ENCODE data around the gene NACC2.

Gene NACC2

DNA sequence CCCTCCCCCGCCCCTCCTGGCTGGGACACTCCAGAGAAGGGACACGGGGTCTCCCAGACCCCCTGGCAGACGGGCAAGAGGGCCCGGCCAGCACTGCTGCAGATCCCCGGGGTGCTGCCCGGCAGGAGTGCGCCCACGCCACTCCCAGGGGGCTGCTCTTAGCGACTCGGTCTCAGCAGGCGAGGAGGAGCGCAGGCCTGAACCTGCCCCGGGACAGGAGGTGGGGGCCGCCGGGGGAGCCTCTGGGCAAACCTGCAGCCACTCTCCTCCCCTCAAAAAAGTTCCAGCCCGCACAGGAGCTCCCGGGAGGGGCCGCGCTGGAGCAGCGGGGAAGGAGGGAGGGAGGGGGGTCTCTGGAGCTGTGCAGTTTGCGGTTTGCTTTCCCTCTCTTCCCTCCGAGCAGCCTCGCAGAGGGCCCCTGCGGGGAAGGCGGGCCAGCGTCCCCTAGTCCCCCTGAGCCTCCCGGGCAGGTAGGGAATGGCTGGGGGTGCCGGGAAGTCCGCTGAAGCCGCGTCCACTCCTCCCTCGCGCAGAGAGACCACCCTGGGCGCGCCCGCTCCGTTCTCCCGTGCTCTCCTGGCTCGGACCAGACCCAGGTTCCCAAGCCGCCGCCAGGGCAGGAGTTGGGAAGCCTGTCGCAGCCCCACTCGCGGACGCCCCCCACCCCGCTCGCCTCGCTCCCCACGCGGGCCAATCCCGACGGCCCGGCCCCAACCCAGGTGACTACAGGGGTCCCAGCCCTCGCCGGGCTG lies 44.2 kb downstream of the NACC2 start:
- no peak for TF ChIP-seq EZH2phosphoT487 (IDR thresholded peaks at IDR 0.05; ENCODE audit: low read depth)
- TF ChIP-seq, protein P1, sequence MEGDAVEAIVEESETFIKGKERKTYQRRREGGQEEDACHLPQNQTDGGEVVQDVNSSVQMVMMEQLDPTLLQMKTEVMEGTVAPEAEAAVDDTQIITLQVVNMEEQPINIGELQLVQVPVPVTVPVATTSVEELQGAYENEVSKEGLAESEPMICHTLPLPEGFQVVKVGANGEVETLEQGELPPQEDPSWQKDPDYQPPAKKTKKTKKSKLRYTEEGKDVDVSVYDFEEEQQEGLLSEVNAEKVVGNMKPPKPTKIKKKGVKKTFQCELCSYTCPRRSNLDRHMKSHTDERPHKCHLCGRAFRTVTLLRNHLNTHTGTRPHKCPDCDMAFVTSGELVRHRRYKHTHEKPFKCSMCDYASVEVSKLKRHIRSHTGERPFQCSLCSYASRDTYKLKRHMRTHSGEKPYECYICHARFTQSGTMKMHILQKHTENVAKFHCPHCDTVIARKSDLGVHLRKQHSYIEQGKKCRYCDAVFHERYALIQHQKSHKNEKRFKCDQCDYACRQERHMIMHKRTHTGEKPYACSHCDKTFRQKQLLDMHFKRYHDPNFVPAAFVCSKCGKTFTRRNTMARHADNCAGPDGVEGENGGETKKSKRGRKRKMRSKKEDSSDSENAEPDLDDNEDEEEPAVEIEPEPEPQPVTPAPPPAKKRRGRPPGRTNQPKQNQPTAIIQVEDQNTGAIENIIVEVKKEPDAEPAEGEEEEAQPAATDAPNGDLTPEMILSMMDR (IDR thresholded peaks at IDR 0.05; ENCODE audit: low read depth, low read length): no peak
- peaks cover 7% of the 10 kb centered on the region; the same call in 1 of the 2 replicates for H3K27me3 ChIP-seq (ENCODE audit: low read depth, low read length)
- no peak overlapping the region for H3K4me2 ChIP-seq (ENCODE audit: low read length)
- no peak overlapping the region for H2AFZ ChIP-seq (ENCODE audit: low read depth, low read length)
- no peak overlapping the region for H3K27ac ChIP-seq (ENCODE audit: low read length)
- H3K9me3 ChIP-seq (ENCODE audit: insufficient read depth, low read length): no peaks in the 10 kb centered on the region
- H3K9ac ChIP-seq (ENCODE audit: low read length): no peak overlapping the region
- H3K79me2 ChIP-seq (ENCODE audit: low read length): no peaks in the 10 kb centered on the region
- no peak overlapping the region for H3K4me3 ChIP-seq (ENCODE audit: low read length)
- no peaks in the 10 kb centered on the region for H3K4me1 ChIP-seq (ENCODE audit: low read length)
- no peaks in the 10 kb centered on the region for H4K20me1 ChIP-seq (ENCODE audit: insufficient read depth, low read length)
- no peaks in the 10 kb centered on the region for H3K36me3 ChIP-seq (replicated peaks; ENCODE audit: low read depth, low read length)

GRCh38 chr9:136050266-136050700 lies 44.8 kb downstream of the NACC2 start:
- Histone ChIP-seq H3K9me3 (ENCODE audit: insufficient read depth, low read length) (no peaks in the 10 kb centered on the region), H4K20me1 (ENCODE audit: insufficient read depth, low read length) (no peaks in the 10 kb centered on the region), H3K4me2 (ENCODE audit: low read length) (no peak overlapping the region), H3K27ac (ENCODE audit: low read length) (no peak overlapping the region), H3K36me3 (replicated peaks; ENCODE audit: low read depth, low read length) (no peaks in the 10 kb centered on the region), H3K4me1 (ENCODE audit: low read length) (no peaks in the 10 kb centered on the region), H3K4me3 (ENCODE audit: low read length) (no peak overlapping the region), H3K27me3 (ENCODE audit: low read depth, low read length) (peaks cover 7% of the 10 kb centered on the region; the same call in 1 of the 2 replicates), H3K9ac (ENCODE audit: low read length) (no peak overlapping the region), H2AFZ (ENCODE audit: low read depth, low read length) (no peak overlapping the region), H3K79me2 (ENCODE audit: low read length) (no peaks in the 10 kb centered on the region)
- no peak for TF ChIP-seq EZH2phosphoT487 (IDR thresholded peaks at IDR 0.05; ENCODE audit: low read depth)
- TF ChIP-seq, protein P1 (IDR thresholded peaks at IDR 0.05; ENCODE audit: low read depth, low read length): no peak

DNA sequence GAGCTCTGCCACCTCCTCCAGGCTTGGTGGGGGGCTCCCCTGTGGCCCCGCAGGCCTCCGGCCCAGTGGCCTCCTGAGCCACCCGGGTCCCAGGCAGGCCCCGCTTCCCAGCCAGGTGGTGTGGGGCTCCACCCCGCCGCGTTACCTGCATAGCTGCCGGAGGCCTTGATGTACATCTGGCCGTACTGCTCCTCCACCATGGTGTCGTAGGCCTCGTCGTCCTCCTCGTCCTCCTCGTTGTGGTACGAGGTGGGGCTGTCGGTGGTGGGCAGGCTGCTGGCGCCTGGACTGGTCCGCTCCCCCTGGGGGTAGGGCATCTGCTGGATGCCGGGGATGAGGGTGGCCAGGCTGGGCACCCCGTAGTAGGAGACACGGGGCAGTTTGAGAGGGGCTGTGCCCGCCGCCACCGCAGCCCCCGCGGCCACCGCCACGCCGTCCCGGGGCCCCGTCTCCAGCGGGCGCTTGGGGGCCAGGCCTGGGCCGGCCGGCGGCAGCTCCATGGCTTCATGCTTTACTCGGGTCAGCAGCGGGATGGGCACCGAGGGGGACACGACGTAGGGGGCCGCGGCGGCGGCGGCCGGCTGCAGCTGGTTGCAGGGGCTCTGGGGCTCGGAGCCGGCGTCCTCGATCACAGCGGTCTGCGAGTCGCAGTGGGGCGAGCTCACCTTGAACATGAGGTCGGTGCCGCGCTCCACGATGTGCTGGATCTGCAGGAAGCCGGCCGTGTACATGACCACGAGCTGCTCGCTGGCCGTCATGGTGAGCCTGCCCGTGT lies 45.4 kb downstream of the NACC2 start:
- Histone ChIP-seq H2AFZ (ENCODE audit: low read depth, low read length) (no peak overlapping the region), H3K9ac (ENCODE audit: low read length) (no peak overlapping the region), H3K27ac (ENCODE audit: low read length) (no peak overlapping the region), H3K27me3 (ENCODE audit: low read depth, low read length) (peaks cover 7% of the 10 kb centered on the region; the same call in 1 of the 2 replicates), H3K79me2 (ENCODE audit: low read length) (no peaks in the 10 kb centered on the region), H3K9me3 (ENCODE audit: insufficient read depth, low read length) (no peaks in the 10 kb centered on the region), H3K4me3 (ENCODE audit: low read length) (no peak overlapping the region), H3K4me2 (ENCODE audit: low read length) (no peak overlapping the region), H3K36me3 (replicated peaks; ENCODE audit: low read depth, low read length) (no peaks in the 10 kb centered on the region), H4K20me1 (ENCODE audit: insufficient read depth, low read length) (no peaks in the 10 kb centered on the region), H3K4me1 (ENCODE audit: low read length) (no peaks in the 10 kb centered on the region)
- TF ChIP-seq EZH2phosphoT487 (IDR thresholded peaks at IDR 0.05; ENCODE audit: low read depth): no peak
- TF ChIP-seq, protein P1 (IDR thresholded peaks at IDR 0.05; ENCODE audit: low read depth, low read length): no peak

Data from OCI-LY3 (cell line).